Osteocyte (in vitro differentiated cells): ENCODE results near the gene ISM2. TPM values are rescaled to one million over a fixed set of nuclear protein-coding genes. Genes with fewer than 3 reads are reported as not detected.
"Not testable (repeated sequence)": the region's sequence is repeated elsewhere in the genome, so short reads cannot be mapped to it uniquely, and the experiment has no call there.

ENCODE experiments used
- DNase-seq: peaks from one replicate; pipeline ENCODE4 v3.0.0; 2021; ENCODE audit warnings: mixed read lengths; ENCODE audit not compliant: unreplicated experiment; ENCODE audit errors: extremely low spot score
- H3K27ac Mint-ChIP-seq: one replicate; pipeline ENCODE4 v1.8.0; 2021; ENCODE audit warnings: mild to moderate bottlenecking, mixed read lengths; ENCODE audit not compliant: unreplicated experiment
- H3K27me3 Mint-ChIP-seq: one replicate; pipeline ENCODE4 v1.8.0; 2021; ENCODE audit warnings: mixed read lengths; ENCODE audit not compliant: unreplicated experiment
- H3K36me3 Mint-ChIP-seq: one replicate; pipeline ENCODE4 v1.8.0; 2021; ENCODE audit warnings: mixed read lengths; ENCODE audit not compliant: unreplicated experiment
- H3K4me1 Mint-ChIP-seq: one replicate; pipeline ENCODE4 v1.8.0; 2021; ENCODE audit warnings: mixed read lengths; ENCODE audit not compliant: unreplicated experiment
- H3K4me3 Mint-ChIP-seq: one replicate; pipeline ENCODE4 v1.8.0; 2021; ENCODE audit warnings: mild to moderate bottlenecking, moderate library complexity, mixed read lengths; ENCODE audit not compliant: unreplicated experiment
- H3K9me3 Mint-ChIP-seq: one replicate; pipeline ENCODE4 v1.8.0; 2021; ENCODE audit warnings: mixed read lengths; ENCODE audit not compliant: unreplicated experiment
- CTCF ChIP-seq: fragments of 200-600 bp; sonication (generic); IDR thresholded peaks from 2 replicates; pipeline ENCODE4 v1.5.0; 2021; ENCODE audit warnings: antibody characterized with exemption, mild to moderate bottlenecking, moderate library complexity
- total RNA-seq: library from RNA; stranded (reverse); gene quantifications from 2 replicates; pipeline ENCODE4 v1.2.1, GENCODE V29; 2021

The ISM2 gene
- total RNA-seq, 1 donor from 2014 or later = not detected

DNA sequence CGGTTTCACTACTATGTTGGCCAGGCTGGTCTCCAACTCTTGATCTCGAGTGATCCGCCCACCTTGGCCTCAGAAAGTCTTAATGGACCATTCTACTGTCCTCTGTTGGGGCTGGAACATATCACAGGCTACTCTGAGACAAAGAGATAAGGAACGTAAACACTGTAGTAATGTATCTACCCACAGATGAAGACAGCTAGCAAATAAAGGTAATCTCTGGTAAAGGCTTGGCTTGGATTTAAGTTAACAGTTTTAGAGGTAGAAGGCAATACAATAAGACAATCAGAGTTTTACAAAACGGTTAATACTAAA is 44.6 kb upstream of the ISM2 start:
- H3K4me3 Mint-ChIP-seq = no peak overlapping the region
- H3K9me3 Mint-ChIP-seq = no peaks in the 10 kb centered on the region
- peaks cover 10% of the 10 kb centered on the region for H3K36me3 Mint-ChIP-seq
- no peak for TF ChIP-seq CTCF
- no peak for DNase-seq
- H3K27ac Mint-ChIP-seq = peak overlapping the region; percentile 18
- H3K4me1 Mint-ChIP-seq = peaks cover 7% of the 10 kb centered on the region
- no peaks in the 10 kb centered on the region for H3K27me3 Mint-ChIP-seq

- Mint-ChIP-seq H3K27ac (peak overlapping the region; percentile 18), H3K9me3 (no peaks in the 10 kb centered on the region), H3K27me3 (no peaks in the 10 kb centered on the region), H3K4me3 (no peak overlapping the region), H3K36me3 (peaks cover 8% of the 10 kb centered on the region), H3K4me1 (peaks cover 9% of the 10 kb centered on the region)
- TF ChIP-seq CTCF = no peak
- no peak for DNase-seq
These were observed 44.0 kb upstream of the ISM2 start for GRCh38 chr14:77542421-77543239.

DNA sequence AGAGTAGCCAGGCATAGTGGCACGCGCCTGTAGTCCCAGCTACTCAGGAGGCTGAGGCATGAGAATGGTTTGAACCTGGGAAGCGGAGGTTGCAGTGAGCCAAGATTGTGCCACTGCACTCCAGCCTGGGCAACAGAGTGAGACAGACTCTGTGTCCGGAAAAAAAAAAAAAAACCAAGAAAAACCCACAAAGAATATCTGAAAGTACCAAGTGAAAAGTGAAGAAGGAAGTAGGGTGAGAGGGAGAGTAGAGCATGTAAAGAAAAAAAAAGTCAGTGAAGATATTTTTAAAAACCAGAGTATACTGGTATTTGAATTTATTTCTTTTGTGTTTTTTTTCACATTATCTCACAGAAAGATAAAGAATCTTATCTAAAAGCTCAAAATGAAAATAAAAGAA is 43.3 kb upstream of the ISM2 start:
- peaks cover 9% of the 10 kb centered on the region for H3K4me1 Mint-ChIP-seq
- no peak for DNase-seq
- peaks cover 8% of the 10 kb centered on the region for H3K36me3 Mint-ChIP-seq
- no peak for TF ChIP-seq CTCF
- no peak overlapping the region for H3K4me3 Mint-ChIP-seq
- no peak overlapping the region for H3K27ac Mint-ChIP-seq
- H3K9me3 Mint-ChIP-seq = no peaks in the 10 kb centered on the region
- no peaks in the 10 kb centered on the region for H3K27me3 Mint-ChIP-seq

GRCh38 chr14:77536951-77537350 is 38.3 kb upstream of the ISM2 start:
- not testable (repeated sequence) for DNase-seq, H3K9me3 Mint-ChIP-seq, H3K4me3 Mint-ChIP-seq, H3K27me3 Mint-ChIP-seq, H3K36me3 Mint-ChIP-seq, H3K4me1 Mint-ChIP-seq, H3K27ac Mint-ChIP-seq

- Mint-ChIP-seq H3K9me3 (no peaks in the 10 kb centered on the region), H3K27ac (no peak overlapping the region), H3K36me3 (peaks cover 11% of the 10 kb centered on the region), H3K4me3 (no peak overlapping the region), H3K4me1 (peaks cover 5% of the 10 kb centered on the region), H3K27me3 (no peaks in the 10 kb centered on the region)
- DNase-seq = no peak
- no peak for TF ChIP-seq CTCF
These were observed 32.5 kb upstream of the ISM2 start for GRCh38 chr14:77531071-77531470.
